ENCODE data around the gene SPATA24.

Gene SPATA24

GRCh38 chr5:139399501-139400121 is 4.3 kb downstream of the SPATA24 start:
- no peak for TF ChIP-seq TCF12 (IDR thresholded peaks at IDR 0.05; ENCODE audit: low read depth)

GRCh38 chr5:139397921-139398320 is 6.0 kb downstream of the SPATA24 start:
- TF ChIP-seq NFIC (IDR thresholded peaks at IDR 0.05) (no peak), REST (IDR thresholded peaks at IDR 0.05; ENCODE audit: low read depth) (no peak), EGR1 (IDR thresholded peaks at IDR 0.05) (no peak), FOXM1 (IDR thresholded peaks at IDR 0.05; ENCODE audit: borderline replicate concordance, low read depth) (no peak), CREB1 (IDR thresholded peaks at IDR 0.05; ENCODE audit: low read depth) (no peak), RAD21 (IDR thresholded peaks at IDR 0.05; ENCODE audit: low read depth) (no peak), USF1 (IDR thresholded peaks at IDR 0.05) (no peak), MAX (IDR thresholded peaks at IDR 0.05) (no peak), CEBPB (IDR thresholded peaks at IDR 0.05) (no peak), TEAD4 (IDR thresholded peaks at IDR 0.05) (no peak), EP300 (IDR thresholded peaks at IDR 0.05; ENCODE audit: borderline replicate concordance) (no peak), YY1 (IDR thresholded peaks at IDR 0.05; ENCODE audit: low read depth) (no peak)

- TF ChIP-seq TCF12 (IDR thresholded peaks at IDR 0.05; ENCODE audit: low read depth): no peak
- TF ChIP-seq REST (IDR thresholded peaks at IDR 0.05; ENCODE audit: low read depth): no peak
- TF ChIP-seq USF1 (IDR thresholded peaks at IDR 0.05): no peak
- no peak for TF ChIP-seq RAD21 (IDR thresholded peaks at IDR 0.05; ENCODE audit: low read depth)
- no peak for TF ChIP-seq CEBPB (IDR thresholded peaks at IDR 0.05)
- no peak for TF ChIP-seq EGR1 (IDR thresholded peaks at IDR 0.05)
- TF ChIP-seq EP300 (IDR thresholded peaks at IDR 0.05; ENCODE audit: borderline replicate concordance): no peak
- no peak for TF ChIP-seq TAF1 (IDR thresholded peaks at IDR 0.05; ENCODE audit: low read depth)
- no peak for TF ChIP-seq ZBTB7A (IDR thresholded peaks at IDR 0.05; ENCODE audit: low read depth)
- TF ChIP-seq NFIC (IDR thresholded peaks at IDR 0.05): no peak
- TF ChIP-seq CREB1 (IDR thresholded peaks at IDR 0.05; ENCODE audit: low read depth): no peak
- TF ChIP-seq YY1 (IDR thresholded peaks at IDR 0.05; ENCODE audit: low read depth): no peak
- TF ChIP-seq MAX (IDR thresholded peaks at IDR 0.05): no peak
- no peak for TF ChIP-seq FOXM1 (IDR thresholded peaks at IDR 0.05; ENCODE audit: borderline replicate concordance, low read depth)
- TF ChIP-seq TEAD4 (IDR thresholded peaks at IDR 0.05): no peak
Observed at GRCh38 chr5:139396691-139397090, 7.2 kb downstream of the SPATA24 start.

- TF ChIP-seq TEAD4 (IDR thresholded peaks at IDR 0.05): no peak
- TF ChIP-seq FOXM1 (IDR thresholded peaks at IDR 0.05; ENCODE audit: borderline replicate concordance, low read depth): no peak
- no peak for TF ChIP-seq EGR1 (IDR thresholded peaks at IDR 0.05)
- no peak for TF ChIP-seq RAD21 (IDR thresholded peaks at IDR 0.05; ENCODE audit: low read depth)
- TF ChIP-seq EP300 (IDR thresholded peaks at IDR 0.05; ENCODE audit: borderline replicate concordance): no peak
- no peak for TF ChIP-seq TAF1 (IDR thresholded peaks at IDR 0.05; ENCODE audit: low read depth)
- no peak for TF ChIP-seq CEBPB (IDR thresholded peaks at IDR 0.05)
- TF ChIP-seq YY1 (IDR thresholded peaks at IDR 0.05; ENCODE audit: low read depth): no peak
Observed at GRCh38 chr5:139395844-139396640, 7.8 kb downstream of the SPATA24 start.

- no peak for TF ChIP-seq TEAD4 (IDR thresholded peaks at IDR 0.05)
- no peak for TF ChIP-seq EGR1 (IDR thresholded peaks at IDR 0.05)
- TF ChIP-seq RAD21 (IDR thresholded peaks at IDR 0.05; ENCODE audit: low read depth): no peak
- TF ChIP-seq YY1 (IDR thresholded peaks at IDR 0.05; ENCODE audit: low read depth): no peak
- TF ChIP-seq NFIC (IDR thresholded peaks at IDR 0.05): no peak
- no peak for TF ChIP-seq ZBTB7A (IDR thresholded peaks at IDR 0.05; ENCODE audit: low read depth)
- no peak for TF ChIP-seq MAX (IDR thresholded peaks at IDR 0.05)
- TF ChIP-seq TAF1 (IDR thresholded peaks at IDR 0.05; ENCODE audit: low read depth): no peak
- no peak for TF ChIP-seq TCF12 (IDR thresholded peaks at IDR 0.05; ENCODE audit: low read depth)
- TF ChIP-seq FOXM1 (IDR thresholded peaks at IDR 0.05; ENCODE audit: borderline replicate concordance, low read depth): no peak
- no peak for TF ChIP-seq EP300 (IDR thresholded peaks at IDR 0.05; ENCODE audit: borderline replicate concordance)
- no peak for TF ChIP-seq REST (IDR thresholded peaks at IDR 0.05; ENCODE audit: low read depth)
- TF ChIP-seq USF1 (IDR thresholded peaks at IDR 0.05): no peak
- TF ChIP-seq CEBPB (IDR thresholded peaks at IDR 0.05): no peak
- no peak for TF ChIP-seq CREB1 (IDR thresholded peaks at IDR 0.05; ENCODE audit: low read depth)
Observed at GRCh38 chr5:139394654-139395566, 9.0 kb downstream of the SPATA24 start, which contains the start of gene PROB1. TSS of gene PROB1 (minus strand) at chr5:139395104. CDS start at chr5:139395081, 23 bp downstream.

All from Ishikawa (cell line).